UCSD-AML1 (cell line): Measurements from ENCODE around the gene LHFPL3.

Source experiments
- DNase-seq: peaks from one replicate; lab custom pipeline; 2025; ENCODE audit not compliant: unreplicated experiment; lab: John Stamatoyannopoulos, UW

LHFPL3 gene

GRCh38 chr7:104794589-104794988 is 466.2 kb downstream of the LHFPL3 start:
- DNase-seq = no peak

DNA sequence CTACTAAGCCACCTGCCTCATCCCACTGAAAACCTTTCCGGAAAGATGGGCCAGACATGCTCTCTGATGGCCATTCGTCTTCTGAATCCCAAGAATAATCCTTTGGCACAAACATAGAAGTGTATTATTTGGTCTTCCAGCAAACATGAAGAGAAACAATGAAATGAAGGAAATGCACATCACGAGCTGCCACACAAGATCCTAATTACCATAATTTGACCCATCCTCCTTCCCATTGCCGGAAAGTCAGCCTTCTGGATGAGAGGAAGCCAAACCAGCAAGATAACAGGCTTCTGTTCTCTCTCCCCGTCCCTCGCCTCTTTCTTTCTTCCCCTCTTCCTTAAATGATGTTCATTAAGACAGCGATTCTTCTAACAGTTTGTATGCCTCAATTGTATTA is 466.7 kb downstream of the LHFPL3 start:
- DNase-seq = no peak

DNA sequence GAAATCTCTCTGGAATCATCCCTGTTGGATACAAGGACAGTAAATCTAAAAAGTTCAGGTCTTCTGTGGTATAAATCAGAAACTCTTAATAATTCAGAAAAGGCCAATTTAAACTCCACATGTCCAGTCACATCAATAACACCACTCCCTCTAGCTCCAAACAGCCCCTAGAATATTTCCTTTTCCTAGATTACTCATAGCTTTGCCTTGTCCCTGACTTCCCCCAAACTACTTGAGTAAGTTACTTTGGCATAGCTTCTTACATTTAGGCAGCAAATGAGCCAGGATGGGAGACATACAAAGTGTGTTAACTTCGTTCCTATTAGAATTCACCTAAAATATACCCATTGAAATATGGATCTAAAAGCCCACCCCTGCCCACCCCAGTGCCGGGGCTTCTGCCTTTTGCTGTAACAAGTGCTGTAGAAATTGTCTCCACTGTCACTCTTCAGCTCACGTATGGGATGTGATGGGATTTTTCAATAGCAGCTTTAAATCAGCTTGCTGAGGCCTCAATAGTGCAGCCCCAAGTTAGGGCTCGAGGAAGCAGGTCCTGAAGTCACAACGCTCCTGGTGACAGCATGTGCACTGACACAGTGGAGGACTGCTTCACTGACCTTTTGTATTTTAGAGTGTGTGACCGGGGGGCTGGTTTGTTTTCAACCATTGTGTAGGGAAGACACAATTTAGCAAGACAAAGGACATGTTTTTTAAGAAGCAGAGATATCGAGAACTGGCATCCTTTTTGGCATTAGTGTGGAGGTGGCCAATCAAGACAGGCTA is 467.4 kb downstream of the LHFPL3 start:
- DNase-seq = no peak

DNA sequence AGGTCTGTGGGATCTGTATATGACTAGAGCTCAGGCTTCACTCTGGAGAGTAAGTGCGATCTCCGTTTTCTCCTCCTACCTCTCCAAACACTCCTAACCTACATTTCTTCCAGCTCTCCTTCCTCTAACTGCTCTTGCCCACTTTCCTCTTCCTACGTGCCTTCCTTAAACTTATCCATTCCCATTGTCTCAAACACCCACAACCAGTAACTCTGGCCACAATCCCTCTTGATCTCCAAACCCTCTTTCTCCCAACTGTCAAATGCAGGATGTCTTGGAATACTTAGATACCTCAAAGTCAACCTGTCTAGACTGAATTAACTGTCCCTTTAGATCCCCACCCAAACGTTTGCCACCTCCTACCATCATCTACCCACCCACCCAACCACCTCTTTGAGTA is 471.9 kb downstream of the LHFPL3 start:
- DNase-seq = no peak

DNA sequence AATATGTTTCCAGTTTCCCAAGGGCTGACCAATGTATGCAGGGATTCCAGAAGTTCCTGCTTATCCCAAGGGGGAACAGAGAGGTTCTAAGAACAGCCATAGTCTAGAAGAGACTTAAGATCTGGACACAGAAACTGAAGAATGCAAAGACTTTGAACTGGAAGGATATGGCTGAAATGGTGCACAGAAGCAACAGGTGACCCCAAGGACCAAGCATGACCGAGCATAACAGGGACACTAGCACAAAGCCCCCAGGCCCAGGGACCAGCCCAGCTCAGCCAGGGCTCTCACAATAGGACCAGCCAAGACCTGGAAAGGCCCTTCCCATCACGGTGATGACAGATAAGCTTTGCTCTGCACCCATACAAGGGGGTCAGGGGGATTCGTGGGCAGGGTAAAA is 472.6 kb downstream of the LHFPL3 start:
- DNase-seq = no peak

- DNase-seq = no peak
Measured at GRCh38 chr7:104803931-104804330, 475.5 kb downstream of the LHFPL3 start.

DNA sequence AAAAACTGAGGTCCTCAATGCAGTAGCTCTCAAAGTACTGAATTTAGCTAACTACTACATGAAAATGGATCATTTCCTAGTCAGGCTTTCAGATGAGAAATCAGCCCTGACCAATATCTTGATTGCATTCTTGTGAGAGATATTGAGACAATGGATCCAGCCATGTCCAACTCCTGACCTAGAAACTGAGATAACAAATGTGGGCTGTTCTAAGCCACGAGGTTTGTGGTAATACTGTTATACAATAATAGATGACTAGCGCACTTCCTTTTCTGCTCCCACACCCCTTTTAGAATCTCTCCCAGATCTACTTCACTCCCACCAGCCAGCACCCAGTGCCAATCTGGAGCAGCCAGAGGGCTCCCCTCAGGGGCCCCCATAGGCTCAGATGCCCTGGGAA is 476.3 kb downstream of the LHFPL3 start:
- DNase-seq = no peak

- DNase-seq = no peak
Measured at GRCh38 chr7:104805449-104806317, 477.3 kb downstream of the LHFPL3 start.

DNA sequence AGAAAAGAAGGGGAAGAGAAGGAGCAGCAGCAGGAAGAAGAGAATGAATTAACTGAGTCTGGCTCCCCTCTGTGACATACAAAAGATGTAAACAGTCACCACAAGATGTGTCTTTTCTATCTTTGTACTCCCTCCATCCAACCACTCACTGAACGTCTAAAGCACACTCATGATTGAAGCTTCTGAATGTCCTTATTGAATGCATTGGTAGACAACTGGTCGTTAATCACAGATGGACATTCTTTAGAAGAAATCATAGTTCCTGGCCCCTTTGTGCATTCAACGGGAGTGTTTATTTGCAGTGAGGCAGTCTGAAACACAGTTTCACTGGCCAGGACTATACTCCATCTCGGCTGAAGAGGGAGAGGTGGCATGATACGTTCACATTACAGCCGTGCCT is 479.3 kb downstream of the LHFPL3 start:
- no peak for DNase-seq

GRCh38 chr7:104809906-104810305 is 481.5 kb downstream of the LHFPL3 start:
- no peak for DNase-seq

DNA sequence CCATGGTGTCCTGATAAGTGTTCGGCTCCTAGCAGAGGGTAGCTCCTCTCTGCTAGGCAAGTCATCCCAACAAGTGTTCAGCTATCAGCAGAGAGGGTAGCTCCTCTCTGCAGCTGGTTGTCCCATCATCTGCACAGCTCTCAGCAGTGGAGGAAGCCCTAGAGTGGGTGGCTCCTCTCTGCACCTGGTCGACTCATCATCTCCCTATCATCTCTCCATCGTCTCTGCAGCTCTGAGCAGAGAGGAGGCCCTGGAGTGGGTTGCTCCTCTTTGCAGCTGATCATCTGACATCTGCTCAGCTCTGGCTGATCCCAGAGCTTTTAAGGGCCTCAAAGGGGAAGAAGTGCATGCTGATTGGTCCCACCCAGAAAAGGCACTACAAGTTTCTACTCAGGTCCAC is 485.7 kb downstream of the LHFPL3 start:
- DNase-seq = no peak

DNA sequence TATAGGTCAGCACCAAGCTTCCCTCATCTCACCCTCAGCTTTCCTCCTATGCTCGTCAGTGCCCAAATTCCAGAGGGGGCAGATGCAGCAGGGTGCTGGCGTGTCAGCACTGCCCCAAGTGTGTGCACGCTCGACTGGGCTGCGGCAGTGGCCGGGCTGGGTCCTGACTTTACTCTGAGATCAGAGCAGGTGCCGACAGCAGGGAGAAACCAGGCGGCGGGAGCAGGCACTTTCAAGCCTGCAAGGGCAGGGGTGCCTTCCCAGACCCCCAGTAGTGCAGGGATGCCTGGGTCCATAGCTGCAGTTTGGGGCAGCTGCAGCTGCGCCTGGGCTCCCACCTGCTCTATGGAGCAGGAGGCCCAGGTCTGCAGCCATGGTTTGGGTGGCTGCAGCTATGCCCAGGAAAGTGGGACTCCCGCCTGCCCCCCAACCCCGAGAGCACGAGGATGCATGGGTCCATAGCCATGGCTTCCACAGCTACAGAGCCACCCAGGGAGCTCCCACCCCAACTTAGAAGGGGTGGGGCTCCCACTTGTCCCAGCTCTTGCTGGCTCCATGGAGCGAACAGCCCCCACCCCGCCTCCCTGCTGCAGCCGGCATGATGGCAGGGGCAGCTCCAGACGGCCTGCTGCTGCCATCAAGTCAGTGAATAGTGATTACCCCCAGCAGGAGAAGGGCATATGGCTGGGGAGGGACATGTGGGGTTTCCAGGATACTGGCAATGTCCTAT is 486.4 kb downstream of the LHFPL3 start:
- no peak for DNase-seq

- no peak for DNase-seq
Measured at GRCh38 chr7:104816537-104816936, 488.1 kb downstream of the LHFPL3 start.

DNA sequence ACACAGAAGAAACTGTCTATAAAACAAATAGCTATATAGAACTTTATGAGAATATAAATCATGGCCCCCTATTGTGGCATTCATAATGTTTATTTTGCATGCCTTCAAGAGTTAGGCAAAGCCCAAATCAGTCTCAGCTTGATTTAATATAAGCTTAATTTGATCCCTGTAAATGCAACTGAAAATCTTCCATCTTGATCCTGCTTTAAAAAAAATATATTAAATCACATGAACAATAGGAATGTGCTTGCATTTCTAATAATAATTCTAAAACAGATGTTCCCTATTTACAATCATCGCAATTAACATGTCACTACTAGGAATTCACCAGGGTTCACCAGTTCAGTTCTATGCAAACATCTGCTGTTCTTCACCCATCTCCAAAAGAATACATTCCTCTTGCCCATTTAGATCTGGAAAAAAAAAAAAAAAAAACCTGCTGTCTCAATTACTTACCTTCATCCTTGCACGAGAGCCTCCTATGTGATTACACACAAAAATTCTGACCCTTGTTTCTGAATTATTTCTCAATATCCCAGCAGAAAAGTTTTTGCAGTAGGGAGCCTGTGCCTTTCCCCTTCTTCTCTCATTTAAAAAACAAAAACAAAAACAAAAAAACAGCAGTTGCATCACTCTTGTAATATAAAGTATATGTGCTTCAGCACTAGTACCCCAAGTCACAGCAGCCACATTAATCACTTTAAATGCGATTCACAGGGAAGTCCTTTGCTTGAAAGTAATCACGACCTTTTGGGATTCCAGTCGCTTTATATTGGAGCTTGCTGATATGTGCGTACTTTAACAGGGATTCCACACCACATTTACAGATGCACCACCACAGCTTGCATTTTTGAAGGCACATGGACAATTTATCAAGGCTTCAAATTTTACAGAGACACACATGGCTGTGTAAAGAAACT is 490.8 kb downstream of the LHFPL3 start:
- no peak for DNase-seq

DNA sequence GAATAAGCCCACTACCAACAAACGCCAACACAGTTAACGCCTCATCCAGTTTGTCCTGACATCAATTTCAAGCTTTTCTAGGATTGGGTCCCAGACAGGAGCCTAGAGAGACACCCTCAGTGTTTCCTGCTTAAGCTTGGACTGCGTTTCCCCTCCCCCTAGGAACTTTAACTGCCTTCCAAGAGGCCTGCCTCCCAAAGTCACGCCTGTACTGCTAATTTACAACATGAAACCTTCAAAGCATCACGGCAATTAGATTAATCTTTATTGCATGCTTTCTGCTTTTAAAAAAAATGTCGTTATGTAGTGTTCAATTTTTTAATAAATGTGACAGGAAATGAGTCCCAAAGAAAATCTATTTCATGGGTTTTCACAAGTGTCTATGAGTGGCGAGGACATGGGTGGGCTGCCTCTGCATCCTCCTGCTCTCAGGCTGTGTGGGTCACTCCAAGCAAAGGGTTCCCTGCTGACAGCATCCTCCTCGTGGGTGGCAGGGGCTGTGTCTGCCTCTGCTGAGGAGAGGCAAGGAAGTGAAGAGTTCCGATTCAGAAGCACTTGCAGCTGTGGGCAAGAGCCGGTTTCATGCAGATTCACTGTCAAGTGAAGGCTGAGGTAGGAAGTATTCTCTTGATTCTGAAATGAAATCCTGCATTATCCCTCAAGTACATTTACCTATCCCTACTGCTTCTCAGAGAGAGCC is 492.6 kb downstream of the LHFPL3 start:
- DNase-seq = no peak

DNA sequence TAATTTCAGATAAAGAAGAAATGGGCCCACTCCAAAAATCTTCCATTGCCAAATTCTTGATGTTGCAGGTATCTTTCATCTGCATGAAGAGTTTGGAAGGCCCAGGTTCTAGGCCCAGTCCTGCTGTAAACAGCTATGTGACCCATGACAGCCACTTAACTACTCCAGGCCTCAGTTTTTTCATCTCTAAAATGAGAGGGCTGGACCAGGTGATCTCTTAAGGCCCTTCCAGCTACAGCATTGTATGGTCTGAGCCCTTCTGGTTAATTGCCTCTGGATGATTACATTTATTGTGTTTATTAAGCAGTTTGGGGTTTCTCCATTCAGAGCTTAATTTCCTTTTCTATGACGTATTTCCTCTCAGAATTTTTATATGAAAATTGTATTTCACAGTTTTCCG is 494.8 kb downstream of the LHFPL3 start:
- no peak for DNase-seq

- DNase-seq = no peak
Measured at GRCh38 chr7:104825099-104825498, 496.7 kb downstream of the LHFPL3 start.

- DNase-seq = no peak
Measured at GRCh38 chr7:104826135-104826534, 497.7 kb downstream of the LHFPL3 start.

GRCh38 chr7:104836976-104837375 is 508.6 kb downstream of the LHFPL3 start:
- no peak for DNase-seq
